Measurements from ENCODE around the gene THSD4. TPM values are rescaled to one million over a fixed set of nuclear protein-coding genes. Genes with fewer than 3 reads are reported as not detected.

The THSD4 gene
- total RNA-seq, 1 donor from 2014 or later: 2.5 TPM

DNA sequence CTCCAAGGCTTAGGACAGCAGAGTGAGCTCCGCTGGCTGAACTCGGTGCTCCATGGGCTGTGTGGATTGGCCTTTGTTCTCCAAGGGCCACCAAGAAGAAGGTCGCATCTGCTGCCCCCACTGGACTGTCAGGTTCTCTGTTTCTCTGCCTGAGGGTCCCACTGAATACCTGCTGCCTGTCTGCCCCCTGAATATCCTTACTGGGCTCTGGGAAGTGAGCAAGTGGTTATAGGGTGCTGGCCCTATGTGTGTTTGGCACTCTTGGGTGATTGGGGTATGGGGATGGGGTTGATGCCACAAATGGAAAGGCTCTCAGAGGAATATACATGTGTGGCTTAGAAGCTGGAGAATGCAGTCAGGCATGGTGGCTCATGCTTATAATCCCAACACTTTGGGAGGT is 82.3 kb downstream of the THSD4 start:
- Histone ChIP-seq H3K9me3 (ENCODE audit: insufficient read depth, low read depth, low read length) (no peaks in the 10 kb centered on the region), H3K27me3 (ENCODE audit: insufficient read depth, low read length) (no peaks in the 10 kb centered on the region), H3K4me2 (ENCODE audit: low read length) (no peak overlapping the region), H3K4me1 (ENCODE audit: insufficient read depth, low read length) (peaks cover 6% of the 10 kb centered on the region), H3K4me3 (ENCODE audit: insufficient read depth, low read depth, low read length) (no peak overlapping the region), H3K9ac (ENCODE audit: low read length) (no peak overlapping the region), H3K27ac (ENCODE audit: low read depth, low read length) (no peak overlapping the region), H4K20me1 (ENCODE audit: insufficient read depth, low read length) (peaks cover 9% of the 10 kb centered on the region), H3K79me2 (ENCODE audit: insufficient read depth, low read length) (no peaks in the 10 kb centered on the region), H3K36me3 (ENCODE audit: insufficient read depth, low read length) (no peaks in the 10 kb centered on the region), H2AFZ (ENCODE audit: low read depth, low read length) (no peak overlapping the region)
- Mint-ChIP-seq H3K9me3 (ENCODE audit: unreplicated experiment) (peaks cover 8% of the 10 kb centered on the region), H3K4me3 (ENCODE audit: unreplicated experiment) (no peak overlapping the region), H3K36me3 (ENCODE audit: low read depth, unreplicated experiment) (no peaks in the 10 kb centered on the region), H3K27ac (ENCODE audit: unreplicated experiment) (no peak overlapping the region), H3K27me3 (ENCODE audit: low read depth, unreplicated experiment) (peaks cover 18% of the 10 kb centered on the region), H3K4me1 (ENCODE audit: low read depth, unreplicated experiment) (peaks cover 8% of the 10 kb centered on the region)
- TF ChIP-seq EZH2 (IDR thresholded peaks at IDR 0.05; ENCODE audit: insufficient read depth, low read length) (no peak), CTCF (IDR thresholded peaks at IDR 0.05; ENCODE audit: insufficient read depth, low read depth, low read length) (no peak)
- FAIRE-seq (no peak), DNase-seq (ENCODE audit: low read depth) (no peak)

DNA sequence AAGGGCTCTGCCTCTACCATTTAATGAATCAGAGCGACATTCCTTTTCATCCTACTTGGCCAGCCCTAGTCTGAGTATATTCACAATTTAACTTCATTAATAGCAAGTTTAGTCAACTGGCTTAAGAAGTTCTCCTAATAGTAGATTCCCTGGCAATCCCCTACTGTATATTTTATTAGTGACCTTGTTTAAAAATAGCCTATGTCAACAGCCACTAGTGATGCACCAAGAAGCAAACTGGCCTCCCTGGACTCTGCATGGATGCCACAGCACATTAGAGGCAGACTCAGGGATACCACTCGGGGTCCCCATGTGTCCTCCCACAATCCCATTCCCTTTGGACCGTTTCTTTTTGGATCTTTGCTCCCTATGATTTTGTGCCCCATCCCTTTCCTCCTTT is 83.6 kb downstream of the THSD4 start:
- H3K27ac ChIP-seq (ENCODE audit: low read depth, low read length): no peak overlapping the region
- H3K27me3 Mint-ChIP-seq (ENCODE audit: low read depth, unreplicated experiment): peaks cover 22% of the 10 kb centered on the region
- peaks cover 9% of the 10 kb centered on the region for H4K20me1 ChIP-seq (ENCODE audit: insufficient read depth, low read length)
- no peak overlapping the region for H3K9ac ChIP-seq (ENCODE audit: low read length)
- H3K4me1 ChIP-seq (ENCODE audit: insufficient read depth, low read length): peaks cover 6% of the 10 kb centered on the region
- peaks cover 4% of the 10 kb centered on the region for H3K9me3 Mint-ChIP-seq (ENCODE audit: unreplicated experiment)
- TF ChIP-seq CTCF (IDR thresholded peaks at IDR 0.05; ENCODE audit: insufficient read depth, low read depth, low read length): no peak
- no peak for TF ChIP-seq EZH2 (IDR thresholded peaks at IDR 0.05; ENCODE audit: insufficient read depth, low read length)
- H3K36me3 Mint-ChIP-seq (ENCODE audit: low read depth, unreplicated experiment): no peaks in the 10 kb centered on the region
- peaks cover 8% of the 10 kb centered on the region for H3K4me1 Mint-ChIP-seq (ENCODE audit: low read depth, unreplicated experiment)
- H3K79me2 ChIP-seq (ENCODE audit: insufficient read depth, low read length): no peaks in the 10 kb centered on the region
- no peak overlapping the region for H3K4me3 ChIP-seq (ENCODE audit: insufficient read depth, low read depth, low read length)
- DNase-seq (ENCODE audit: low read depth) (no peak), FAIRE-seq (no peak)
- no peaks in the 10 kb centered on the region for H3K9me3 ChIP-seq (ENCODE audit: insufficient read depth, low read depth, low read length)
- H3K36me3 ChIP-seq (ENCODE audit: insufficient read depth, low read length): no peaks in the 10 kb centered on the region
- H2AFZ ChIP-seq (ENCODE audit: low read depth, low read length): no peak overlapping the region
- no peaks in the 10 kb centered on the region for H3K27me3 ChIP-seq (ENCODE audit: insufficient read depth, low read length)
- no peak overlapping the region for H3K27ac Mint-ChIP-seq (ENCODE audit: unreplicated experiment)
- H3K4me2 ChIP-seq (ENCODE audit: low read length): no peak overlapping the region
- H3K4me3 Mint-ChIP-seq (ENCODE audit: unreplicated experiment): no peak overlapping the region

- no peaks in the 10 kb centered on the region for H3K27me3 ChIP-seq (ENCODE audit: insufficient read depth, low read length)
- peaks cover 6% of the 10 kb centered on the region for H3K4me1 ChIP-seq (ENCODE audit: insufficient read depth, low read length)
- no peak overlapping the region for H3K4me3 Mint-ChIP-seq (ENCODE audit: unreplicated experiment)
- no peak overlapping the region for H3K27ac Mint-ChIP-seq (ENCODE audit: unreplicated experiment)
- no peaks in the 10 kb centered on the region for H3K9me3 ChIP-seq (ENCODE audit: insufficient read depth, low read depth, low read length)
- no peaks in the 10 kb centered on the region for H3K36me3 Mint-ChIP-seq (ENCODE audit: low read depth, unreplicated experiment)
- H2AFZ ChIP-seq (ENCODE audit: low read depth, low read length): no peak overlapping the region
- H3K9ac ChIP-seq (ENCODE audit: low read length): no peak overlapping the region
- peaks cover 9% of the 10 kb centered on the region for H4K20me1 ChIP-seq (ENCODE audit: insufficient read depth, low read length)
- H3K36me3 ChIP-seq (ENCODE audit: insufficient read depth, low read length): no peaks in the 10 kb centered on the region
- no peak for TF ChIP-seq EZH2 (IDR thresholded peaks at IDR 0.05; ENCODE audit: insufficient read depth, low read length)
- no peak for TF ChIP-seq CTCF (IDR thresholded peaks at IDR 0.05; ENCODE audit: insufficient read depth, low read depth, low read length)
- H3K4me3 ChIP-seq (ENCODE audit: insufficient read depth, low read depth, low read length): no peak overlapping the region
- peaks cover 8% of the 10 kb centered on the region for H3K4me1 Mint-ChIP-seq (ENCODE audit: low read depth, unreplicated experiment)
- no peak overlapping the region for H3K27ac ChIP-seq (ENCODE audit: low read depth, low read length)
- H3K9me3 Mint-ChIP-seq (ENCODE audit: unreplicated experiment): peaks cover 4% of the 10 kb centered on the region
- peaks cover 26% of the 10 kb centered on the region for H3K27me3 Mint-ChIP-seq (ENCODE audit: low read depth, unreplicated experiment)
- FAIRE-seq: peak; percentile 83
- peak; percentile 52 for DNase-seq (ENCODE audit: low read depth)
- no peaks in the 10 kb centered on the region for H3K79me2 ChIP-seq (ENCODE audit: insufficient read depth, low read length)
- H3K4me2 ChIP-seq (ENCODE audit: low read length): no peak overlapping the region
Measured at GRCh38 chr15:71199384-71200351, 84.4 kb downstream of the THSD4 start.
